Measurements from ENCODE around the gene LRRC59.
A peak's percentile ranks its signal among the peaks of the same experiment; 100 is the strongest.

Gene LRRC59

GRCh38 chr17:50381920-50382319, 15.4 kb downstream of the LRRC59 start:
- no peak for DNase-seq

GRCh38 chr17:50381260-50381815, 16.0 kb downstream of the LRRC59 start:
- DNase-seq = no peak

- DNase-seq = no peak
Observed at GRCh38 chr17:50380369-50381259, 16.7 kb downstream of the LRRC59 start.

GRCh38 chr17:50379351-50380132, 17.8 kb downstream of the LRRC59 start:
- no peak for DNase-seq

- no peak for DNase-seq
Observed at GRCh38 chr17:50375858-50376538, 21.3 kb downstream of the LRRC59 start.

GRCh38 chr17:50373705-50374104, 23.6 kb downstream of the LRRC59 start:
- no peak for DNase-seq

GRCh38 chr17:50372758-50373556, 24.4 kb downstream of the LRRC59 start, which contains the start of the genes EME1 and MRPL27:
Gene EME1, plus strand, starts transcription at chr17:50373229. Its CDS starts 1,980 bp downstream, at chr17:50375209.
Gene MRPL27, minus strand, starts transcription at chr17:50373184. Its CDS starts 14 bp downstream, at chr17:50373170.
- peak; percentile 82 for DNase-seq

GRCh38 chr17:50372222-50372757, 25.0 kb downstream of the LRRC59 start:
- no peak for DNase-seq

GRCh38 chr17:50371526-50371925, 25.8 kb downstream of the LRRC59 start:
- no peak for DNase-seq

- DNase-seq = no peak
Observed at GRCh38 chr17:50370052-50370451, 27.3 kb downstream of the LRRC59 start.

GRCh38 chr17:50367401-50367800, 29.9 kb downstream of the LRRC59 start:
- no peak for DNase-seq

GRCh38 chr17:50365649-50366393, 31.5 kb downstream of the LRRC59 start:
- DNase-seq = no peak

GRCh38 chr17:50365165-50365564, 32.2 kb downstream of the LRRC59 start:
- DNase-seq = no peak

- DNase-seq = no peak
Observed at GRCh38 chr17:50364715-50365114, 32.6 kb downstream of the LRRC59 start.

GRCh38 chr17:50364061-50364458, 33.3 kb downstream of the LRRC59 start:
- DNase-seq = no peak

- no peak for DNase-seq
Observed at GRCh38 chr17:50363217-50364060, 33.9 kb downstream of the LRRC59 start.

GRCh38 chr17:50362661-50363060, 34.7 kb downstream of the LRRC59 start:
- no peak for DNase-seq

- peak; percentile 41 for DNase-seq
Observed at GRCh38 chr17:50361561-50362480, 35.5 kb downstream of the LRRC59 start.

Data from effector CD4-positive, alpha-beta T cell (primary cell).